GM18508 (cell line): ENCODE results near the gene GAS6.
"Not testable (repeated sequence)": the region's sequence is repeated elsewhere in the genome, so short reads cannot be mapped to it uniquely, and the experiment has no call there.

Experiments used
- ATAC-seq: cut with Tn5 transposase; IDR thresholded peaks from one replicate; pipeline ENCODE4 v1.9.1; 2021; ENCODE audit warnings: moderate number of reproducible peaks; ENCODE audit not compliant: insufficient read depth, unreplicated experiment

Gene GAS6

GRCh38 chr13:113842336-113843062 is 21.4 kb downstream of the GAS6 start:
- no peak for ATAC-seq

GRCh38 chr13:113841353-113841650 is 22.6 kb downstream of the GAS6 start:
- no peak for ATAC-seq

- no peak for ATAC-seq
Observed at GRCh38 chr13:113840541-113841352, 23.1 kb downstream of the GAS6 start.

GRCh38 chr13:113839536-113840204 is 24.2 kb downstream of the GAS6 start:
- no peak for ATAC-seq

GRCh38 chr13:113838711-113839201 is 25.1 kb downstream of the GAS6 start:
- ATAC-seq: no peak

GRCh38 chr13:113837560-113838355 is 26.1 kb downstream of the GAS6 start:
- ATAC-seq: no peak

GRCh38 chr13:113836768-113837559 is 26.9 kb downstream of the GAS6 start:
- no peak for ATAC-seq

- no peak for ATAC-seq
Observed at GRCh38 chr13:113835461-113836270, 28.2 kb downstream of the GAS6 start.

- no peak for ATAC-seq
Observed at GRCh38 chr13:113834496-113835200, 29.2 kb downstream of the GAS6 start.

- not testable (repeated sequence) for ATAC-seq
Observed at GRCh38 chr13:113834006-113834405, 29.9 kb downstream of the GAS6 start.

GRCh38 chr13:113833111-113833830 is 30.6 kb downstream of the GAS6 start:
- no peak for ATAC-seq

- ATAC-seq: no peak
Observed at GRCh38 chr13:113832631-113833030, 31.2 kb downstream of the GAS6 start.

- ATAC-seq: no peak
Observed at GRCh38 chr13:113832205-113832604, 31.7 kb downstream of the GAS6 start.

- no peak for ATAC-seq
Observed at GRCh38 chr13:113831061-113831460, 32.8 kb downstream of the GAS6 start.

- ATAC-seq: not testable (repeated sequence)
Observed at GRCh38 chr13:113830426-113830950, 33.4 kb downstream of the GAS6 start.

GRCh38 chr13:113828282-113828825 is 35.5 kb downstream of the GAS6 start:
- ATAC-seq: no peak

GRCh38 chr13:113827021-113827420 is 36.9 kb downstream of the GAS6 start:
- ATAC-seq: no peak
